Occipital lobe (tissue), 2 donors: ENCODE measurements around the gene PRR16. TPM values are rescaled to one million over a fixed set of nuclear protein-coding genes. Genes with fewer than 3 reads are reported as not detected.

Experiments
- DNase-seq: peaks from one replicate; lab custom pipeline; 2025; lab: John Stamatoyannopoulos, UW
- total RNA-seq: library from RNA; depleted of rRNA; stranded (reverse); fragments of >200 nt; gene quantifications from one replicate; pipeline ENCODE4 v1.2.3, GENCODE V29; 2014

The PRR16 gene
- total RNA-seq, 1 donor from 2014 or later, result 6.1 TPM

DNA sequence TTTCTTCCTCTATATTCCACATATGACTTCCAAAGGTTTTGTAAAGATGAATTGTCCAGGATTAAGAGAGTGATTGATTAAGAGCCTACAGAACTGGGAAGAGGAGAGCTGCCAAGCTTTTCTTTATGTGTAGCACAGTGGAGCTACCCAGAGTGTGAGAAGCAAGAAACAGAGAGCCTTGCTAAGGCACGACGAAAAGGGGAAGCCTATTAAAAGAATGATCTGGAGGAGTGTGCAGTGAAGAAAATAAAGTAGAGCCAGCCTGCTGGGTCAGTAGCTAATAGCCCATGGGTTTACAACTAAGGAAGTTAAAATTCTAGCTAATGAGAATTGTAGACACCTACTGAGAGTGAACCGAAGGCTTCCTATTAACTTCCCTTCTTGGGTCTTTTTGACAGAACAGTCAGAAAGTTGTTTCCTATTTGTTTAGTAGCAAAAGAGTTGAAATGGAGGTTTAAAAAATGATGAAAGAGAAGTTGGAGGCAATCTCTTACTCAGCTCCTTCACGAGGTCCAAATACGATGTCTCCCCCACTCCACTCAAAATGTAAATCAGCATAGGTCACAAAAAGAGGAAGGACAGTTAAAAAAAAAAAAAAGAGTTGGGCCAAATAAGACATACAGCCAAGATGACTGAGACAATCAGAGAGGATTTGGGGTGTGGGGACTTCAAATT, 957 bp upstream of the PRR16 start:
- DNase-seq, result no peak

DNA sequence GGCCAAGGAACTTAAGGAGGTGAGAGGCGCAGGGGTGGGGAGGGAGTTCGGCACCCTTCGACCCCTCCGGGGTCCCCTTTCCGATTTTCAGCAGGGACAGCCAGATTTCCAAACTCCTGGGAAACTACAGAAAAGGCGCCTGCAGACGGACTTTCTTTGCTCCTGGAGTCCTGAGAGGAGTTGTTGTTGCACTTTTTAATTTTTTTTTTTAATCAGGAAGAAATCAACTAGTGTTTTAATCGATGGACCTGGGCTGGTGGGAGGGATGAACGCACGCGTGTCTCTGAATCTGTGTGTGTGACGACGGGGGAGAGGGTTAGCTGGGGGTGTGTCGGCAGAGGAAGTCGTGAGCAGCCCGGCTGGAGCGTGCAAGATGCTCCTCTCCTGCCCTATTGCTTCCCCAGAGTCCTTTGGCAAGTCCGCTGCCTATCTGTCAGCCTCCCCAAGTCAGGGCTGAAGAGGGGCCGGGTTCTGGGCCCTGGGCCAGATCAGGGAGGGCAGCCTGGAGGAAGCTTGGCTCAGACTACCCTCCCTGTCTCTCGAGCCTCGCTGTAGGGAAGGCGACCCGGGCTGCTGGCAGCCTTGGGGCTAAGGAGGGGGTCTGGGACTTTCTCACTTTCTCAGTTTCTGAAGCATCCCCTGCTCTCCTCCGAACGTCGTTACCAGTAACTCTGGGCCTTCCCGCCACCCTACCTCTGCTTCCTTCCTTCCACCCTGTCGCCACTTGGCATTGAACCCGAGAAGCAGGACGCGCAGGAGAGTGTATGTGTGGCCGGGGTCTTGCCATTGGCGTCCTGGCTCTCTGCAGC, 731 bp downstream of the PRR16 start:
- DNase-seq, result no peak

DNA sequence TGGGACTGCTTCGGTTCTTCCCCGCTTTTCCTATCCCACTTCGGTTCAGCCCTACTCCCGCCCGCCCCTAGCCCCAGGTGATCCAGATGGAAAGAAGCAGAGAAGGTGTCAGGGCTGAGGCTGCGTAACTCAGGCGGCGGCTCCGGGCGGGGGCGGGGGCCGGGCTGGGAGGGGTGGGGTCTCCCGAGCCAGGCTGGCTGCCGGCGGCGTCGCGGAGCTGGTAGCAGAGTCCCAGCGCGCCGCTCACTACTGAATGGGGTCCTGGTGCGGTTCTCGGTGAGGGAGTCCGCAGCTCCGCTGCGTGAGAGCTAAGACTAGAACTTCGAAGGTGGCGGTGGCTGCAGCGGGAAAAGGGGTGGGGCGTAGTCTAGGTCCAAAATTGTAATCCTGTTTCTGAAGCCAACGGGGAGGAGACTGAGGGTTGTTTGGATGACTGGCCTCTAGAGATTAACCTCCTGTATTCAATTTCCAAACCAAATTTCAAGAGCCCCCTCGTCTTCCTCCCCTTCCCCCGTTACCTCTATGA, 1.4 kb downstream of the PRR16 start:
- peak; percentile 20 for DNase-seq

DNA sequence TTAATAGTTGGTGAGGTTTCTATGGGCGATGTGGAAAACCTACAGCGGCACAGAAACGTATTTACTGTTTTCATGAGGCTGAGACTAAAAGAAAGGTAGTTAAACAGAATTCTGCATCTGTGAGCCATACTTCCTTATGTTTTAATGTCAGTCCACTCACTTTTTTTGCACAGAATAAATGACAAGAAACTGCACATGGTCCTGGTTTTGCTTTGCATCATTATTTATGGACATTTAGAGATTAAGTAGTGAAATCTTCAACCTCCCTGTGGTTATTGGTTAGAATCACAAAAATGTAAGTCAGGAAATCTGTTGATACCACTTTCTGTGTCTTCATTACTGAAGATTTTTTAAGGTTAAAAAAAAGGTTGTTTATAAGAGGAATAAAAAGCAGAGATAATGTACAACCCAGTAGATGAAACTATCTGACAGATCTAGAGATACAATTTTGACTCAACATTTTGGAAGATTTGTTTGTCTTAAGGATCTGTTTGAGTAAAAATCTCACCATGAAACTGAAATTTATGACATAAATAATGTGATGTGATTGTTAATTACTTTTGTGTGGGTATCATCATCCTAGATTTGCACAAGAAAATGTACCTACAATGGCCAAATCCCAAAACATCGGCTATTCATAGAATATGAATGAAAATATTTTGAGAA, 2.4 kb downstream of the PRR16 start:
- DNase-seq, result no peak

DNA sequence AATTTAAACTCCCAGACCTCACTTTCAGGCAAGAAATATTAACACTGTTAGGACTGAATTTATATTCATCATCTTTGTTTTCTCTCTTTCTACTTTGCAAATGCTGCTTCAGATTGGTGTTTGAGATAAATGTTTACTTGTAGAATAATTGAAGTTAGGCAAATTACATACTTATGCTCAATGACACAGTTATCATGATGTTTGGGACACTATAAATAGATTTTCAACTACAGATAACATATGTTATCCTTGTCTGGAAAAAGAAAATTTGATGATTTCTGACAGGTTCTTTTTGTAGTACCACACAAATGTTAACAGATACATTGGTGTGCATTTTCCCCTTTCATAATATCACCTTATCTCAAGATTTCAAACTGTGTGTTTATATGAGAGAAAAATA, 7.9 kb downstream of the PRR16 start:
- no peak for DNase-seq

DNA sequence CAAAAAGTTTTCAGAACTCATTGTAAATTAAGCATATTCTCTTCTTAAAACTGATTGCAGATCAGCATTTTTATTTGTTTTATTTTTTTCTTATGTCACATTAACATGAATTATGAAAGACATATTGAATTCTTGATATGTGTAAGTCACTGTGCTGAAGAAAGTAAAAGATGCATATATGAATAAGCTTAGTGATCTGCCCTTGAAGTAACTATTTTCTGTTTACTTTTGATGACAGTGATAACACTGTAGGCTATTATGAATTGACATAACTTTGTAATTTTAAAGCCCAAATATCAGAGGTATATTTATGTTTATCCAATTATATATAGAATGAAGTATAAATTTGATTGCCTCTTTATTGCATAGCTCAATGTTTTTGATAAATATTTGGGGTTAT, 8.8 kb downstream of the PRR16 start:
- DNase-seq, result no peak

DNA sequence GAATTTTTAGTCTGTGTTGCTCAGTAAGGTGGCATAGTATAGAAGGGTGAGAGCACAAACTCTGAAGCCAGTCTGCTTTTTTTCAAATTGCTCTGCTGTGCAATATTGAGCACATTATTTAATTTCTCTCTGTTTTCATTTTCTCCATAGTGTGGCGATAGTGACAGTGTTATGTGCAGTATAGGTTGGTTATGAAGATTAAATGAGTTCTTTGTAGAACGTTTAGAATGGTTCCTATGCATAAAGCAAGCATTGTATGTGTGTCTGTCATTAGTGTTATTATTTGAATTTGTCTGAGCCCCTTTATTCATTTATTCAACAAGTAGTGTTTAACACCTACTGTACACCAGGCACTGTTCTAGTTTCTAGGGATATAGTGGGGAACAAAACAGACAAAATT, 9.2 kb downstream of the PRR16 start:
- no peak for DNase-seq

DNA sequence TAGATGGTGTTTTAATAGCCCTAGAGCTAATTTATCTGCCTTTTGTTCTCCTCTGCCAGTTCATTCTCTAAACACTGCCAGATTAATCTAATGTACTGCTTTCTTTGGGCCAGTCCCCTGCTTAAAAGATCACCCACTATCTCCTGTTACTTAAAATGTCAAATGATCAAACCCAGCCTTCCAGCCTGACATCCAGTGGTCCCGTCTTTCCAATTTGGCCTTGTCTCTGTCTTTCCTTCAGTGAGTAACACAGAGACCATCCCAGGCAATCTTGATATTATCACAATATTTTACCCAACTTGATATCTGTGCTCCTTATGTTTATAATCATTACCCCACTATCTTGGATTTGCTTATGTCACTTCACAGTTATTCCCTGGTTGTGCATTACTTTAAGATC, 12.0 kb downstream of the PRR16 start:
- DNase-seq, result no peak

DNA sequence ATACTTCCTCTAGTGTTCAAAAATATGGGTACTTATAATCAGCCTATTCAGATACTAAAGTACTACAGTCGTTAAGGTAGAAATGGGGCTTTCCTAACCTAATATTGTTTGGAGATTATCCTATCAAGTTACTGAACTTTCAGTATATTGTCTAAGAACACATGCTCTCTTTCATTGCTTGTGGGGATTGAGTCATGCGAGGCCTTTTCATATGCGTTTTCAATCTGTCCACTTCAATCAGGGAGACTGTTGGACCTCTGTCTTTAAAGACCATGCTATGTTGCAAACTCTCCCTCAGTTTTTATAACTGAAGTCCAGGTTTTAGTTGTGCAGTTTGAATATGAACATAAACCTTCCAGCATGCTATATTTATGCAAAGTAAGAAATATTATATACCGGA, 15.0 kb downstream of the PRR16 start:
- DNase-seq, result no peak

DNA sequence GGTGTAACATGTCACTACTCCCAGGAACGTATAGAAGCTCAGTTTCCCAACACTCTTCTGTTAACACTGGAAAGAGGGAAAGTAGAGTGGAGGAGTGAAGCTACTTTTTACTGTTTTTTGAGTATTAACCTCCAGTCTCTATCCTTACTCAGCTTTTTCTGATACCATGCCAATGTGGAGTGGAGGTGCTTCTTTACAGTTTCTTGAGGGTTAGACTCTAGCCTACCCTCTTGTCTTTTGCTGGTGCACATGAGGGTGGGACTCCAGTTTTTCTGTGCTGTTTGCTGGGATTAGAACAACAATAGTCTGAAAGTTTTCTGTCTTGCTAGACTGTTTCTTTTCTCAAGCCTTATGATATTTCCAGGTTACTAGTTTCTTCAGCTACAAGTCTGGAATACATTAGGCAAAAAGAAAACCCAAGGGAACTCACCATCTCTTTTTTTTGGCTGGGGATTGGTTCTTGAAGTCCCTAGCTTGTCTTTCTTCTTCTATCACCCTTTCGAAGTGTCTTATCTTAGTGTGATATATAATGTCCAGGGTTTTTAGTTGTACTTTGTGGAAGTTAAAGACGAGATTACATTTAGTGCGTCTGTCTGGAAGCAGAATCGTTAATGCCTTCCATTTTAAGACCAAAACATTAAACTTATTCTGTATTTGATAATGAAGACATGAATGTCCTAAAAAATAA, 35.9 kb downstream of the PRR16 start:
- no peak for DNase-seq

DNA sequence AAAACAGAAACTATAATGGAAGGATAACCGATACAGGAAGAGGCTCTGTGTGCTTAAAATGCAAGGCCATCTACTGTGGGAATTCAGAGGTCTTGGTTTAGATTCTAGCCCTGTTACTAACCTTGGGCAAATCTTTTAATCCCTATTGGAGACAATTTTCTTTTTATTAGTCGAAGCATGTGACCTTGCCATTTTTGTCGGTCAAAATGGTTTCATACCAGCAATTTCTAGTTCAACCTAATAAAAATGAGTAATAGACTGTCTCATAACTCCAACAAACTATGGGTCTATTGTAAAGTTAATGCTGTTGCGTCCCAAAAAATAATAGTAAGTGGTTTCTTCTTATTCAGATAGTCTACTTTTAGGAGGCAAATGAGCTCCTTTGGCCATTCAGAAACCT, 38.4 kb downstream of the PRR16 start:
- DNase-seq, result no peak

DNA sequence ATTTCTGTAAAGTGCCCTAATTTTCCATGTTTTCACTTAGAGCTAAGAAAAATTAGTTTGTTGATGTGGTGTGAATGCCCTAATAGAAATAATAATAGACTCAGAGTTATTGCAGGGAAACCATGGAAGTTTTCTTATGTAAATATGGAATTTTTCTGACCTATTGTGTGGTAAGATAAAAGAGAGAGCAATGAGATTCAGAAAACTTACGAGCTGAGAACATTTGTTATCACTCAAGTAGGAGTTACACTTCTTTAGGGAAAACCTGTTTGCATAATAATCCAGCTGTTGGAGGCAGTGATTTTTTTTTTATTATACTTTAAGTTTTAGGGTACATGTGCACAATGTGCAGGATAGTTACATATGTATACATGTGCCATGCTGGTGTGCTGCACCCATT, 39.2 kb downstream of the PRR16 start:
- no peak for DNase-seq

DNA sequence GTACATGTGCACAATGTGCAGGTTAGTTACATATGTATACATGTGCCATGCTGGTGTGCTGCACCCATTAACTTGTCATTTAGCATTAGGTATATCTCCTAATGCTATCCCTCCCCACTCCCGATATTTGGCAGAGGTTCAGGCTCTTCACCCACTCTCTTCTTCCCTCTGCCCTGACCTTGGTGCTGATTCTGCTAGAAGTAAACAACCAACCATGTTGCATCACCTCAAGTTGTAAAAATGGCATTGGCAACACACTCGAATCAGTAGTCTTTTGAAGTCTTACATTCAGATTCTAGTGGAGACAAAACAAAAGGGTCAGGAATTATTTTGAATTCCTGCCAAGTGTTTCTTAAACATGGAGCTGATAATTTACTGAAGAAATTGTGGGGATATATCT, 40.0 kb downstream of the PRR16 start:
- DNase-seq, result no peak

DNA sequence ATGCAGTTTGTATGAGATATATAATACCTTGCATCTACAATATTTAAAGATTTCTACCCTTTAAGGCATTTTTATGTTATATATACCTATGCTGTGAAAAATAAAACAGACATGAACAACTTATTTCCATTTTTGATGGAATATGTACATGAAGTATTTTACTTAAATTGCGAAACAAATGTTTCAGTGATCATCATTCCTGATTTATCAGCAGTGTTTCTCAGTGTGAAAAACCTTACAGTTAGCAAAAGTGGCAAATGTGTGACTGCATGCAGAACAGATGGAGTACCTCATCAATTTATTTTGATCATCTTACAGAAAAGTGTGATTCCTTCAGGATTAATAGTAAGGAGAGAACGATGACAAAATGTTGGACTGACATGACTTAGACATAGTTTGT, 43.1 kb downstream of the PRR16 start:
- DNase-seq, result no peak

DNA sequence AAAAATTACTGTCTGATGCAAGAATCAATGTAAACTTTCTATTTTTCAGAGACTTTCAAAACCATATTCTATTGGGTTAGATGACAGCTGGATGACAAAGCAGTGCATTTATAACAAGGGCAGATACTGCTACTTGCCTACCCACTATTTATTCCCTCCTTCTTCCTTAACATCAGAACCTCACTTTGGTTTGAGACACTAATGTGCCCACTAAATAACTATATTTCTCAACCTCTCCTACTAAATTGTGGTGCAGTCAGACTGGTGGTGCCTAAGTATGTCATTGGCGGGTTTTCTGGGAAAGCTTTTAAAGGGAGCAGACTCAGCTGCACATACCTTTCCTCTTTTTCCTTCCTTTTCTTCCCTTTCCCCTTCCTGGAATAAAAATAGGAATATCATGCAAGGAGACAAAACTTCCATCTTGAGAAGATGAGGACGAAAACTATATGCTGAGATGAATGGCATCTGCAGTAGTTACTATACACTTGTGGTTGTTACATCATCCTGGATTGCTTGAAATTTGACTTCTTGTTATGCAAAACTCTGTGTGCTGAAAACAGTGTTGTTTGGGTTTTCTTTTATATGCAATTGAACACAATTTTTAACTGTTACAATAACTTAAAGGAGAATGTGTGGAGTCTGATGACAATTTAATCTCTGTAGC, 43.8 kb downstream of the PRR16 start:
- DNase-seq, result no peak

DNA sequence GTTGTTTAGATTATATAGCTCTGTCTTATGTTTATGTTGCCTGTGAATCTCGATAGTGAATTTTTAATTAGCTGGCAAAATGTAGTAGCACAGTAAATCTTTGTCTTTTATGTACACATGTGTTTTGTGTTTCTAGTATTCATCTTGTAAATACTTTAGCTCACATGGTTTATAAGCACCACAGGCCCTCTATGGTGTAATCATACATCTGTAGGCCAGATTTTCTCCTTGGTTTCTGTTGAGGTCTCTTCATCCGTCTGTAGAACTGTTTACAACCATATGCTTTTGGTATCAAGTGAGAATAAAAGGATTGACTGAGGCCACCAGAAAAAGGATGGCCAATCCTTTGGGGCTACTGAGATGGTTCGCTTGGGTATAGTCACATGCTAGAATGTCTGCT, 45.0 kb downstream of the PRR16 start:
- DNase-seq, result no peak

DNA sequence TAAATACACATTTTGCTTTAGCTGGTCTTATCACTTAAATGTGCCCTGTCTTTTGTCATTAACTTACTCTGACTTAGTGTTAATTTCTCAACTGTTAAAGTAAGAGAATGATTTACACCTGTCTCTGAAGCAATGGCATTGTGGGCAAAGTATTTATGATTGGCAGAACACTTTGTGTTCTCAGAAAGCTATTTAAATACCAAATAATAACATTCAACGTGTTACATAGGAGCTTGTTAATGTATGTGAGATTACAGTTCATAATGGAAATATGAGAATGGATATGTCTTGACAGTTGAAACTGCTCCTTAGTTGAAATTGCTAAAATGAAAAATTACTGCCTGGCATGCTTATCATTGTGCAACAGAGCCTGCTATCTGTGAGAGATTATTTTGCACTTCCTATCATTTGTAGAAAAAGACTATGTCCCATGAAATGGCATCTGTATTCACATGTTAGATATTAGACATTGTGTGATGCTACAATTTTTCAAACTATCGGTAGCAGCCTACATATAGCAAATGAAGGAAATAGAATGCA, 46.1 kb downstream of the PRR16 start:
- DNase-seq, result no peak

DNA sequence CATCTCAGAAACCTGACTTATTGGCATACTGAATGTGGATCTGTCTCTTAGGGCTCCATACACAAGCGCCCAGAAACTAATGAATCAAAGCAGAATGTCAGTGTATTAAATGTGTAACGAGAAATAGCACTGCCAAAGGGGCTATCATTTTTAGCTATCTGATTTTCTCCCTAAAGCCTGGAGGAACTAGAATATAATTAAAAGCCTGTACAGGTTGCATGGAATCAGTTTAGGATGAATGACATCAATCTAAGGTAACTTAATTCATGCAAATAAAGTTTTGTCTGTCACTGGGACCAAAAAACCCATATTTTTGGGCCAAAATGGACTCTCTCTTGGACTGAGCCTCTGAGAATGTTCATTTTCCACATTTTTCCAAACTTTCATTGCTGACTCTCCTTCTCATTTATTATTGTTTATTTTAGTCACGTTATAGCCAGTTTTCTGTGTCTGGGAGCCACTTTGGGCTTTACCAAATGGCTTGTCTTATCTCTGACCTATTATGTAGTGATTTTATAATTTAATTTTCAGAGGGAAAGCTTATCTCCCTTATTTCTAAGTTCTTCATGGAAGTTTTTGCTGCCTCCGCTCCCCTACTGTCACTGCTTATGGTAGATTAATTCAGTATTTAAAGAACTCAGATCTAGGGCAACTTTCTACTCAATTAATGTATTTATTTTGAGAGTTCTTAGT, 47.0 kb downstream of the PRR16 start:
- DNase-seq, result no peak

DNA sequence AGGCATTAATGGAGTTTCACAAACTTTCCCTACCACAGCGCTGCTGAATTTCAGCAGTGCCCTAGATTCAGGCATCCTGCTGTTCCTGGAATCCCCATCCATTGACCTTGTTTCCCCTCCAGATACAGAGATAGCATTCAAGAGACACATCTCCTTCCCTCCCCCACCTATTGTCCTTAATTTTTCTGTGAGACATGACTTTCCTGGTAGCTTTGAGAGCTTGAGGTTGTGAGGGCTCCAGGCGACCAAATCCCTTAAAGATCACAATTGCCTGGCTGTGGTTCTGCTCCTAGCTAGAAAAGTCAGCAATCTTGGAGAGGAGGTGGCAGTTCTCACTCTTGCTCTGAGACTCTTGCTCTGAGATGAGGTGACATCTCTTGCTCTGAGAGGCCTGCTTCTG, 48.0 kb downstream of the PRR16 start:
- DNase-seq, result no peak
